K562 (cell line): ENCODE data around the gene EMILIN3. TPM values are rescaled to one million over a fixed set of nuclear protein-coding genes. Genes with fewer than 3 reads are reported as not detected.
A peak's percentile ranks its signal among the peaks of the same experiment; 100 is the strongest.

Source experiments
- CHCHD3 ChIP-seq: fragments of 250-450 bp; sonication (Bioruptor Pico); IDR thresholded peaks from 2 replicates; pipeline ENCODE4 v2.1.2; 2022; ENCODE audit warnings: mild to moderate bottlenecking
- CREBBP ChIP-seq: IDR thresholded peaks from one replicate; pipeline ENCODE4 v1.6.1; 2012; ENCODE audit warnings: low read depth, mild to moderate bottlenecking, control low read depth, inconsistent platforms, low read length
- E2F6 ChIP-seq, 2 experiments: IDR thresholded peaks; 2 replicates each; pipeline ENCODE4 v1.6.1; 2011; ENCODE audit warnings: borderline replicate concordance in 1 of 2, control low read depth in 1 of 2, low read depth in 1 of 2, low read length in 1 of 2, mild to moderate bottlenecking in 1 of 2, mixed read lengths in 1 of 2, moderate library complexity in 1 of 2; ENCODE audit not compliant: insufficient read depth in 1 of 2, insufficient read length in 1 of 2, poor library complexity in 1 of 2, severe bottlenecking in 1 of 2; ENCODE audit errors: extremely low read depth in 1 of 2
- HEY1 ChIP-seq: fragments of 250-450 bp; sonication (Bioruptor Pico); IDR thresholded peaks from 2 replicates; pipeline ENCODE4 v1.5.0; 2020; ENCODE audit warnings: mild to moderate bottlenecking, moderate library complexity, borderline replicate concordance
- HMG20B ChIP-seq: fragments of 250-450 bp; sonication (Bioruptor Pico); IDR thresholded peaks from 2 replicates; pipeline ENCODE4 v1.5.0; 2021; ENCODE audit warnings: mild to moderate bottlenecking
- KDM5B ChIP-seq: fragments of 200-600 bp; sonication (generic); IDR thresholded peaks from 2 replicates; pipeline ENCODE4 v1.6.1; 2012; ENCODE audit warnings: low read depth, mild to moderate bottlenecking, moderate library complexity, low read length, control low read depth, inconsistent platforms; ENCODE audit not compliant: insufficient replicate concordance
- MEF2A ChIP-seq: IDR thresholded peaks from 2 replicates; pipeline ENCODE4 v1.6.1; 2011; ENCODE audit warnings: low read depth, mild to moderate bottlenecking, low read length, moderate library complexity; ENCODE audit not compliant: control insufficient read depth
- MTA1 ChIP-seq: fragments of 450-650 bp; IDR thresholded peaks from 2 replicates; pipeline ENCODE4 v1.6.1; 2017; ENCODE audit warnings: borderline replicate concordance
- NELFE ChIP-seq: IDR thresholded peaks from 2 replicates; pipeline ENCODE4 v1.6.1; 2011; ENCODE audit warnings: mild to moderate bottlenecking; ENCODE audit not compliant: insufficient read depth, insufficient read length
- PHF20 ChIP-seq: fragments of 450-650 bp; IDR thresholded peaks from 2 replicates; pipeline ENCODE4 v1.6.1; 2018; ENCODE audit not compliant: partially characterized antibody
- POLR2AphosphoS2 ChIP-seq: IDR thresholded peaks from 2 replicates; pipeline ENCODE4 v1.6.1; 2012; ENCODE audit warnings: low read length, improper control_type of control experiment
- SMARCA4 ChIP-seq: fragments of 450-650 bp; IDR thresholded peaks from 2 replicates; pipeline ENCODE4 v1.6.1; 2016
- SMC3 ChIP-seq: conservative IDR thresholded peaks from 2 replicates; pipeline ENCODE4 v1.6.1; 2011; ENCODE audit warnings: low read depth, low read length, improper control_type of control experiment; ENCODE audit not compliant: insufficient read depth
- SRF ChIP-seq, 2 experiments: fragments of 250-450, 450-650 bp in 1 of 2; sonication (Bioruptor Pico) in 1 of 2; sonication (generic) in 1 of 2; formaldehyde crosslinking; IDR thresholded peaks; 2 replicates each; pipeline versions ENCODE4 v1.5.0 to v1.5.1; 2020 to 2022; ENCODE audit warnings: mild to moderate bottlenecking in 1 of 2, missing genetic modification reagents in 1 of 2
- TEAD1 ChIP-seq, 2 experiments: fragments of 450-650 bp in 1 of 2; sonication (generic) in 1 of 2; formaldehyde crosslinking; IDR thresholded peaks; 2 replicates each; pipeline versions ENCODE4 v1.4.0 to v1.8.0; 2020 to 2022; ENCODE audit warnings: mild to moderate bottlenecking in 2 of 2, missing genetic modification reagents in 1 of 2
- THRA ChIP-seq: fragments of 450-650 bp; IDR thresholded peaks from 2 replicates; pipeline ENCODE4 v1.6.1; 2017; ENCODE audit warnings: mild to moderate bottlenecking, moderate library complexity
- ZEB2 ChIP-seq: fragments of 450-650 bp; IDR thresholded peaks from 2 replicates; pipeline ENCODE4 v1.6.1; 2016
- ZNF146 ChIP-seq: IDR thresholded peaks from one replicate; pipeline ENCODE4 v1.6.1; 2018; ENCODE audit warnings: missing compliant biosample characterization; ENCODE audit not compliant: unreplicated experiment
- ZNF232 ChIP-seq: sonication (generic); formaldehyde crosslinking; IDR thresholded peaks from 2 replicates; pipeline ENCODE4 v1.8.0; 2022; ENCODE audit warnings: mild to moderate bottlenecking, missing genetic modification reagents
- ZNF280B ChIP-seq: fragments of 250-450 bp; sonication (Bioruptor Pico); IDR thresholded peaks from 2 replicates; pipeline ENCODE4 v1.5.1; 2021; ENCODE audit warnings: mild to moderate bottlenecking
- polyA plus RNA-seq, 8 experiments: library from polyadenylated mRNA; depleted of rRNA in 4 of 8; stranded (reverse) in 5 of 8; unstranded in 3 of 8; fragments of >200 nt; fragmentation: Nextera tagmentation in 2 of 8; fragmentation: Illumina TruSeq in 1 of 8; extraction: Ambion mirVana in 2 of 8; extraction: Trizol in 1 of 8; gene quantifications; 2 replicates each; pipeline versions ENCODE4 v1.2.1 to v1.2.3, GENCODE V29; 2011 to 2014; ENCODE audit warnings: inconsistent platforms in 1 of 8, missing spikeins in 1 of 8
- total RNA-seq, 7 experiments: library from RNA; depleted of rRNA in 6 of 7; stranded (reverse); fragments of >200 nt in 6 of 7; fragmentation: Illumina TruSeq in 2 of 7; extraction: Trizol in 2 of 7; gene quantifications; 2 replicates each; pipeline versions ENCODE4 v1.2.1 to v1.2.3, GENCODE V29; 2011 to 2021; ENCODE audit warnings: low replicate concordance in 1 of 7

Gene EMILIN3
- total and polyA plus RNA-seq, 9 of the 15 experiments (the other 6 are each of a cell fraction or from before 2014, with no cell fraction given) = 0.01 to 0.07 TPM; not detected in 7

DNA sequence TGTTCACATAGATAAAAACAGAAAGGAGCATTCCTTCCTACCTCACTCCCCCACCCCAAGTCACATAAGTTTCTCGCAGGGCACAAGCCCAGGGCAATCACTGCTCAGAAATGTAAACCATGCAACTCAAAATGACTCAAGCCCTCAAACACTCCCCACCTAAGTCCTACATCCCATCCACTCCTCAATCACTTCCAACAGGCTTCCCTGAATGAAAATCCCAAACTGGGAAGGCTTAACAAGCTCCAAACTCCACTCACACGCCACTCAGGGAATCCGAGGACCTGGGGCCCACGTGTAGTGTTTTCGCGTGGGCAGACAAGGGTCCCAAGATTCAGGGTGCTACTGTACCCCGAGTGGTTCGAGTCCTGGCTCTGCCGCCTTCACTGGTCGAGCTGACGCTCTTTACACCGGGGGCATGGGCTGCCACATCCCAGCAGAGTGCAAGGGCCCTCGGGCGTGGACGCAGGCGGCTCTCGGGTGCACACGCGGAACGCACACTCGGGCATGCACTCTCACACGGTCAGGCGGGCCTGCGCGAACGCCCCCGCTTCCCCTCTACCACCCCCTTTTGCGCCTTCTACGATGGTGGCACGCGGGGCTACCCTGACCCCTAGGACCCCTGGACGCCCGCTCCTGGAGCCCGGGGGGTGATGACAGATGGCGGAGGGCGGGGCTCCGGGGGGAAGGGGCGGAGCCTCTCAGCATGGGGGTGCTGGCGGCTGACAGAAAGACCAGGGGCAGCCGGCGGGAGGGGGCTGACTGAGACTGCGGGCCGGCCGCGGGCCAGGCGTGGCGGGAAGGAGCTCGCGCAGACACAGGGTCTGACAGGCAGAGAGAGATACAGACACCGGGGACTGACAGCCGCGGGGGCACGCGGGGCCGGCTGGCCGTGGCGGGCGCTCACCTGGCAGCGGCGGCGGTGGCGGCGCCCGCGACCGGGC lies 49.7 kb downstream of the EMILIN3 start (continued):
- 0 out of 2 replicates have a peak, but pooled peaks have one; percentile 8 for TF ChIP-seq ZEB2
- TF ChIP-seq NELFE = no peak
- TF ChIP-seq KDM5B = no peak
- no peak for TF ChIP-seq PHF20
- no peak for TF ChIP-seq MEF2A
- TF ChIP-seq E2F6 (IDR thresholded peaks at IDR 0.05; ENCODE audit: borderline replicate concordance in 1 of 2, extremely low read depth in 1 of 2, insufficient read depth in 1 of 2, insufficient read length in 1 of 2, low read depth in 1 of 2, low read length in 1 of 2, poor library complexity in 1 of 2, severe bottlenecking in 1 of 2) = peak; percentile 31 to 44
- TF ChIP-seq POLR2AphosphoS2 = no peak
- TF ChIP-seq CHCHD3 (CRISPR knock-in tag) = no peak
- no peak for TF ChIP-seq ZNF232
- TF ChIP-seq TEAD1 (CRISPR knock-in tag; IDR thresholded peaks at IDR 0.05) = 0 out of 4 replicates have a peak, but pooled peaks of 1 of the 2 experiments have one; percentile 70
- no peak for TF ChIP-seq HEY1 (CRISPR knock-in tag)
- peak; percentile 43; the same call in 1 of the 2 replicates for TF ChIP-seq MTA1
- no peak for TF ChIP-seq ZNF146 (CRISPR knock-in tag)
- no peak for TF ChIP-seq CREBBP
- 0 out of 2 replicates have a peak, but pooled peaks have one; percentile 15 for TF ChIP-seq SMARCA4
- TF ChIP-seq ZNF280B (CRISPR knock-in tag) = no peak
- no peak for TF ChIP-seq THRA
- TF ChIP-seq SRF (CRISPR knock-in tag; IDR thresholded peaks at IDR 0.05) = 0 out of 4 replicates have a peak, but pooled peaks of 1 of the 2 experiments have one; percentile 19
- no peak for TF ChIP-seq HMG20B (CRISPR knock-in tag)
- TF ChIP-seq SMC3 = no peak
